Parathyroid adenoma (tissue), 2 donors: ENCODE results near the gene GALNT12.

Experiments used
- H2AFZ ChIP-seq: fragments of 300-600 bp; sonication (generic); one replicate; pipeline ENCODE4 v1.7.0; 2017; ENCODE audit warnings: antibody characterized with exemption, mild to moderate bottlenecking
- H3K27ac ChIP-seq: fragments of 300-600 bp; sonication (generic); one replicate; pipeline ENCODE4 v1.7.0; 2017
- H3K27me3 ChIP-seq: fragments of 300-600 bp; sonication (generic); one replicate; pipeline ENCODE4 v1.7.0; 2017; ENCODE audit warnings: low read length; ENCODE audit not compliant: control insufficient read depth, insufficient read depth
- H3K36me3 ChIP-seq: fragments of 300-600 bp; sonication (generic); one replicate; pipeline ENCODE4 v1.7.0; 2017; ENCODE audit warnings: low read length; ENCODE audit not compliant: control insufficient read depth, insufficient read depth
- H3K4me1 ChIP-seq: fragments of 300-600 bp; sonication (generic); one replicate; pipeline ENCODE4 v1.7.0; 2017; ENCODE audit warnings: control low read depth
- H3K4me2 ChIP-seq: fragments of 300-600 bp; sonication (generic); one replicate; pipeline ENCODE4 v1.7.0; 2017; ENCODE audit warnings: low read length
- H3K4me3 ChIP-seq: fragments of 300-600 bp; sonication (generic); one replicate; pipeline ENCODE4 v1.7.0; 2017; ENCODE audit warnings: low read depth, low read length
- H3K79me2 ChIP-seq: fragments of 300-600 bp; sonication (generic); one replicate; pipeline ENCODE4 v1.7.0; 2017; ENCODE audit warnings: control low read depth
- H3K9ac ChIP-seq: fragments of 300-600 bp; sonication (generic); one replicate; pipeline ENCODE4 v1.7.0; 2017; ENCODE audit warnings: mild to moderate bottlenecking
- H3K9me3 ChIP-seq: fragments of 300-600 bp; sonication (generic); one replicate; pipeline ENCODE4 v1.7.0; 2017; ENCODE audit warnings: low read length; ENCODE audit not compliant: control insufficient read depth
- CTCF ChIP-seq: fragments of 300-600 bp; sonication (generic); IDR thresholded peaks from one replicate; pipeline ENCODE4 v1.7.0; 2017; ENCODE audit warnings: antibody characterized with exemption, mild to moderate bottlenecking
- donor health status: primary hyperparathyroidism.

GALNT12 gene

GRCh38 chr9:98838155-98838867 lies 30.8 kb downstream of the GALNT12 start:
- H3K9ac ChIP-seq: no peak overlapping the region
- H3K4me2 ChIP-seq: no peak overlapping the region
- no peak overlapping the region for H3K27ac ChIP-seq
- H3K36me3 ChIP-seq: no peaks in the 10 kb centered on the region
- no peaks in the 10 kb centered on the region for H3K27me3 ChIP-seq
- no peak overlapping the region for H2AFZ ChIP-seq
- TF ChIP-seq CTCF: no peak
- no peaks in the 10 kb centered on the region for H3K4me1 ChIP-seq
- H3K9me3 ChIP-seq: no peaks in the 10 kb centered on the region
- H3K79me2 ChIP-seq: no peaks in the 10 kb centered on the region
- no peak overlapping the region for H3K4me3 ChIP-seq

- TF ChIP-seq CTCF: no peak
- H3K9ac ChIP-seq: no peak overlapping the region
Observed at GRCh38 chr9:98838868-98839565, 31.5 kb downstream of the GALNT12 start.

GRCh38 chr9:98839724-98840123 lies 32.3 kb downstream of the GALNT12 start:
- Histone ChIP-seq H3K4me3 (no peak overlapping the region), H2AFZ (no peak overlapping the region), H3K79me2 (no peaks in the 10 kb centered on the region), H3K27ac (no peak overlapping the region), H3K4me2 (no peak overlapping the region), H3K4me1 (no peaks in the 10 kb centered on the region), H3K9me3 (no peaks in the 10 kb centered on the region), H3K27me3 (no peaks in the 10 kb centered on the region), H3K36me3 (no peaks in the 10 kb centered on the region), H3K9ac (no peak overlapping the region)
- TF ChIP-seq CTCF: no peak

More at GRCh38 chr9:98838868-98839565, 31.5 kb downstream of the GALNT12 start:
- Histone ChIP-seq H3K9me3 (no peaks in the 10 kb centered on the region), H3K27ac (no peak overlapping the region), H2AFZ (no peak overlapping the region), H3K4me2 (no peak overlapping the region), H3K4me1 (no peaks in the 10 kb centered on the region), H3K4me3 (no peak overlapping the region), H3K79me2 (no peaks in the 10 kb centered on the region), H3K36me3 (no peaks in the 10 kb centered on the region), H3K27me3 (no peaks in the 10 kb centered on the region)

GRCh38 chr9:98842510-98842909 lies 35.0 kb downstream of the GALNT12 start:
- no peak for TF ChIP-seq CTCF
- Histone ChIP-seq H3K27me3 (no peaks in the 10 kb centered on the region), H3K4me1 (no peaks in the 10 kb centered on the region), H3K9ac (no peak overlapping the region), H3K79me2 (no peaks in the 10 kb centered on the region), H3K27ac (no peak overlapping the region), H3K36me3 (no peaks in the 10 kb centered on the region), H3K4me3 (no peak overlapping the region), H2AFZ (no peak overlapping the region), H3K9me3 (no peaks in the 10 kb centered on the region), H3K4me2 (no peak overlapping the region)
